ACC112 (cell line): ENCODE results near the gene NECTIN1.

Experiments used
- H2AFZ ChIP-seq: fragments of 200-600 bp; sonication (generic); one replicate; pipeline ENCODE4 v1.6.0; 2017; ENCODE audit warnings: antibody characterized with exemption, low read length; ENCODE audit not compliant: unreplicated experiment
- H3K27ac ChIP-seq: fragments of 200-600 bp; sonication (generic); 2 replicates; pipeline ENCODE4 v1.5.1; 2014; ENCODE audit warnings: low read depth, mild to moderate bottlenecking, antibody characterized with exemption, low read length, moderate library complexity
- H3K27me3 ChIP-seq: fragments of 200-600 bp; sonication (generic); 2 replicates; pipeline ENCODE4 v1.6.1; 2014; ENCODE audit warnings: mild to moderate bottlenecking, antibody characterized with exemption, low read length, moderate library complexity, mixed read lengths; ENCODE audit not compliant: insufficient read depth
- H3K36me3 ChIP-seq: fragments of 200-600 bp; sonication (generic); 2 replicates; pipeline ENCODE4 v1.6.1; 2016; ENCODE audit warnings: mild to moderate bottlenecking, antibody characterized with exemption, low read length, moderate library complexity, mixed read lengths; ENCODE audit not compliant: insufficient read depth
- H3K4me1 ChIP-seq: fragments of 200-600 bp; sonication (generic); one replicate; pipeline ENCODE4 v1.6.1; 2016; ENCODE audit warnings: low read length, mixed read lengths; ENCODE audit not compliant: insufficient read depth, unreplicated experiment, control insufficient read depth
- H3K4me3 ChIP-seq: fragments of 200-600 bp; sonication (generic); 2 replicates; pipeline ENCODE4 v1.5.1; 2014; ENCODE audit warnings: mild to moderate bottlenecking, low read depth, low read length
- H3K79me2 ChIP-seq: fragments of 200-600 bp; sonication (generic); one replicate; pipeline ENCODE4 v1.6.0; 2016; ENCODE audit warnings: low read length; ENCODE audit not compliant: control insufficient read depth, unreplicated experiment, insufficient read depth

The NECTIN1 gene

DNA sequence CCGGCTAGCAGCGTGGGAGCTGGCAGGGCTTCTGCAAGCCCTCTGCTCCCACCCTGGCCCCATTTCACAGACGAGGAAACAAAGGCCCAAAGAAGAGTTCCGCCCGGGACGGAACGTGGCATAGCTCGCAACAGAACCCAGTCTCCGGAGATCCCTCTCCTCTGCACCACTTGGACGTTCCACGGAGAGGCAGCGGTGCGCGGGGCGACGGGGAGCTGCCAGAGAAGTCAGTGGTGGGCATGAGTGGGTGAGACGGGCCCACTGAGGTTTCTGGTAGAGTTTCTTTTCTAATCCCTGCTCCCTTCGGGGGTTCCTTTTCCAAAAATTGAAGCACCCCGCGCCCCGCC is 554 bp upstream of the NECTIN1 start:
- Histone ChIP-seq H2AFZ (peak overlapping the region; percentile 70), H3K79me2 (no peaks in the 10 kb centered on the region), H3K4me1 (peaks cover 9% of the 10 kb centered on the region), H3K27me3 (peaks cover 11% of the 10 kb centered on the region), H3K27ac (no peak overlapping the region), H3K4me3 (peak overlapping the region; percentile 89), H3K36me3 (no peaks in the 10 kb centered on the region)

DNA sequence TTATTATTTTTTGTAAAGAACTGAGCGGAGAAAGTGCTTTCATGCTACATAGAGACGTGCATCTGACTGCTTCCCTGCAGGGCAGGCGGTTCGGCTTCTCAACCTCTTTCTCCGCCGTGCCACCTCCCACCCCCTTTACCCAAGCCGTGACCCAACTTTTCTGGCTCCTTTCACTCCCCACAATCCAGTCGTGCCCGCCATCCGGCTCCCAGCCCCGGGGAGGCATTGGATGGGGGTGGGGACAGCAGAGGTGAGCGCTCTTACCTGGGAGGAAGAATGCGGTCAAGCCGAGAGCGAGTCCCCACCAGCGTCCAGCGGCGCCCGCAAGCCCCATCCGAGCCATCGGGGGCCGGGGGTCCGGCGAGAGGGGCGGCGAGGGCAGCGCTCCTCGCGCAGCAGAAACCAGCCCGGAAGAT is 781 bp downstream of the NECTIN1 start:
- Histone ChIP-seq H3K4me3 (peak overlapping the region; percentile 89), H3K27me3 (peaks cover 6% of the 10 kb centered on the region), H3K36me3 (no peaks in the 10 kb centered on the region), H2AFZ (peak overlapping the region; percentile 28), H3K27ac (no peak overlapping the region), H3K79me2 (no peaks in the 10 kb centered on the region), H3K4me1 (peaks cover 9% of the 10 kb centered on the region)

DNA sequence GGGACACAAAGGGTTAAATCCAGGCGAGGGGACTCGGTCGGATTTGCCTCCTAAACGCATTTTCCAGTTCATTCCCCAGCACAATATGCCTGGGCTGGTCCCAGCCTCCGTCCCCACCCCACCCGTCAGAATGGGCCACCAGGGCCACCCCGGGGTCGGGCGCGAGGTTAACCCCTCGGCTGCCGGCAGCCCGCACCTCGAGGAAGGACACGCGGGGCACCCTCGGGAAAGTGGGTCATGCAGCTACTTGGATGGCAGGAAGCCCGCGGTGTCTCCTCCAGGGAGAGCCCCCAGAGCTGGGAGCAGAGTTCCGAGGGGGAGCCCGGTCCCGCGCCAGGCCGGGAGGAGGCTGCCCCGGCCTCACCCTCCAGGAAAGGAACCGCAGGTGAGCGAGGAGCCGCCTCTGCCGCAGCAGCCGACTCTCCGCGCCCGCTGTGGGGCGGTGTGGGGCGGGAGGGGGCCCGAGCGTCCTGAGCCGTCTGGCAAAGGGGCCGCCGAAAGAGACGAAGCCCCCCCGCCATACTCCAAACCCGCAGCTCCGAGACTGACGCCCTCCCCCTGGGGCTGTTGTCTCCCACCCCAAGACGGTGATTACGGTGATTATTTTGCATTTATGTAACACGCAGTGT is 1.4 kb downstream of the NECTIN1 start:
- Histone ChIP-seq H3K4me1 (peaks cover 9% of the 10 kb centered on the region), H3K4me3 (peak overlapping the region; percentile 89), H3K79me2 (no peaks in the 10 kb centered on the region), H3K36me3 (no peaks in the 10 kb centered on the region), H3K27ac (no peak overlapping the region), H3K27me3 (peaks cover 6% of the 10 kb centered on the region), H2AFZ (peak overlapping the region; percentile 28)

- Histone ChIP-seq H3K4me3 (peak overlapping the region; percentile 89), H3K4me1 (peaks cover 11% of the 10 kb centered on the region), H2AFZ (no peak overlapping the region), H3K27ac (no peak overlapping the region), H3K36me3 (no peaks in the 10 kb centered on the region), H3K27me3 (peaks cover 6% of the 10 kb centered on the region; the same call in 1 of the 2 replicates), H3K79me2 (no peaks in the 10 kb centered on the region)
These were observed 2.1 kb downstream of the NECTIN1 start for GRCh38 chr11:119726585-119727522.

DNA sequence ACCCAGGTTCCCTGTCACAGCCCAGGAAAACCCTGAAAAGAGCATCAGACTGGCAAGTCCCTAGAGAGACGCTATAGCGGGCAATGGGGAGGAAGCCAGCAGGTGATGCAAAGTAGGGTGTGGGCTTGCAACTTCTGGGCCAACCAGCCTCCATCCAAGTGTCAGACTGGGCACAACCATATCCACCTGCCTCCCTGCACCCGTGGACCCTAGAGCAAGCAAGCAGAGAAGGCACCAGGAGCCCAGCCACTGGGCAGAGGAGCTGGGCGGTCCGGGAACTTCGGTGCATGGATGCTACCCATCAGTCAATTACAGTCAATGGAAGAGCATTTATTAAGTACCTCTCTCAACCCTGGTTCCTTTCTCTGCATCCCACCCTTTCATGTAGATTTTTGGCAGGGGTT is 2.8 kb downstream of the NECTIN1 start:
- Histone ChIP-seq H3K27me3 (peaks cover 6% of the 10 kb centered on the region; the same call in 1 of the 2 replicates), H3K79me2 (no peaks in the 10 kb centered on the region), H2AFZ (no peak overlapping the region), H3K4me1 (peaks cover 18% of the 10 kb centered on the region), H3K27ac (no peak overlapping the region), H3K36me3 (no peaks in the 10 kb centered on the region), H3K4me3 (no peak overlapping the region)

DNA sequence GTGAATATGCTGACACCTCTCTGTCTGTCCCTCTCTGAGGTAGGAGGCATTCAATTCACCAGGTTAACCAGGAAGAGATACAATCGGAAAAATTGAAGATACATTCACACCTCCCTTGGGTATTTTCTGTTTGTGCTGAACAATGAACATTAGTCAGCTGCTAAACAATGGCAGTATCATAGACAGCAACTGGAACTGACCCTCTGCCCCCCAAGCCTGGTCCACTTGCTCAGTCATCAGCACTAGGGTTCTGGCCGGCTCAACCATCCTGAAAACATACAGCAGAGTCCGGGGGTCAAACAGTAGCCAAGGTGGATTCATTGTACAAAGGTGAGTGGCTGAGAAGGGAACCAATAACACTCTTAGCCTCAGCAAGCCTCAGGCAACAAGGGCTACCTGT is 4.0 kb downstream of the NECTIN1 start:
- Histone ChIP-seq H3K36me3 (no peaks in the 10 kb centered on the region), H2AFZ (no peak overlapping the region), H3K27me3 (peaks cover 6% of the 10 kb centered on the region; the same call in 1 of the 2 replicates), H3K27ac (no peak overlapping the region), H3K4me3 (no peak overlapping the region), H3K4me1 (peaks cover 15% of the 10 kb centered on the region), H3K79me2 (no peaks in the 10 kb centered on the region)

DNA sequence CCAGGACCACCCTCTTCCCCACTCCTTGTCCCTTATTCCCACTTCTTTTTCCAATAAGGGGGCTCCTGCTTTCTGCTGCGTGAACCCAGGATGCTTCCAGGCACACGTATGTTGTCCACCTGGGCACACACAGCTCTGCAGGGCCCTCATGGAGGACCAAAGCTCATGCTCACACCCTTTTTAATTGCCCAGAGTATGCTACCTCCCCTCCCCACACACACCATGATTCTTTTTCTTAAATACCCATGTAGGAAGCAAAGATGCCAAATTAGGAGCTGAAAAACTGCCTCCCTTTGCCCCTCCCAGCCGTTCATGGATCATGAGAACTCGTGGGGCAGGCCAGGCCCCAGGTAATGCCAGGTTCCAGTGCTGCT is 5.1 kb downstream of the NECTIN1 start:
- no peak overlapping the region for H2AFZ ChIP-seq
- H3K36me3 ChIP-seq = no peaks in the 10 kb centered on the region
- no peak overlapping the region for H3K27ac ChIP-seq
- H3K27me3 ChIP-seq = peaks cover 6% of the 10 kb centered on the region; the same call in 1 of the 2 replicates
- peaks cover 15% of the 10 kb centered on the region for H3K4me1 ChIP-seq
- H3K79me2 ChIP-seq = no peaks in the 10 kb centered on the region
- no peak overlapping the region for H3K4me3 ChIP-seq

GRCh38 chr11:119723243-119723951 is 5.6 kb downstream of the NECTIN1 start:
- Histone ChIP-seq H3K4me1 (peaks cover 15% of the 10 kb centered on the region), H3K27me3 (peaks cover 6% of the 10 kb centered on the region; the same call in 1 of the 2 replicates), H3K79me2 (no peaks in the 10 kb centered on the region), H3K36me3 (no peaks in the 10 kb centered on the region), H3K27ac (no peak overlapping the region), H2AFZ (no peak overlapping the region), H3K4me3 (no peak overlapping the region)

GRCh38 chr11:119722281-119722794 is 6.7 kb downstream of the NECTIN1 start:
- Histone ChIP-seq H3K4me3 (no peak overlapping the region), H3K27me3 (peaks cover 3% of the 10 kb centered on the region; the same call in 1 of the 2 replicates), H3K36me3 (no peaks in the 10 kb centered on the region), H3K27ac (no peak overlapping the region), H3K79me2 (no peaks in the 10 kb centered on the region), H2AFZ (no peak overlapping the region), H3K4me1 (peaks cover 11% of the 10 kb centered on the region)
